Right lobe of liver (tissue), 6 donors: ENCODE results near the gene COL23A1. TPM values are rescaled to one million over a fixed set of nuclear protein-coding genes. Genes with fewer than 3 reads are reported as not detected.

ENCODE experiments used
- ATAC-seq, 4 donors: fragments of 200-7000 bp; cut with Tn5 transposase; one replicate each; pipeline ENCODE4 v1.9.1; 2020; ENCODE audit warnings: mild to moderate bottlenecking in 4 of 4, moderate library complexity in 4 of 4
- DNase-seq, 3 donors: peaks; one replicate each; pipeline ENCODE4 v3.0.0-alpha.2; 2020
- H3K27ac ChIP-seq, 3 donors: fragments of 200-600 bp; one replicate each; pipeline ENCODE4 v1.8.0; 2022
- H3K27me3 ChIP-seq, 2 donors: fragments of 200-600 bp; one replicate each; pipeline ENCODE4 v1.8.0; 2022
- H3K36me3 ChIP-seq, 4 donors: fragments of 200-600 bp; sonication (generic) in 1 of 4; one replicate each; pipeline versions ENCODE4 v1.5.1 to v1.8.0; 2017 to 2022; ENCODE audit warnings: control low read depth in 1 of 4
- H3K4me1 ChIP-seq, 4 donors: fragments of 200-600 bp; sonication (generic) in 1 of 4; one replicate each; pipeline versions ENCODE4 v1.5.1 to v1.8.0; 2017 to 2022; ENCODE audit warnings: control low read depth in 1 of 4
- H3K4me3 ChIP-seq, 3 donors: fragments of 200-600 bp; one replicate each; pipeline ENCODE4 v1.8.0; 2022
- H3K9me3 ChIP-seq, 4 donors: fragments of 200-600 bp; sonication (generic) in 1 of 4; one replicate each; pipeline versions ENCODE4 v1.5.1 to v1.8.0; 2017 to 2022; ENCODE audit warnings: control low read depth in 1 of 4
- CTCF ChIP-seq, 4 donors: fragments of 200-600 bp in 3 of 4; fragments of 450-650 bp in 1 of 4; IDR thresholded peaks; one replicate each; pipeline versions ENCODE4 v1.5.1 to v1.8.0; 2016 to 2022; ENCODE audit warnings: antibody characterized with exemption in 4 of 4, mild to moderate bottlenecking in 2 of 4
- POLR2A ChIP-seq: fragments of 450-650 bp; IDR thresholded peaks from one replicate; pipeline ENCODE4 v1.6.1; 2017; ENCODE audit warnings: antibody characterized with exemption, mild to moderate bottlenecking
- WGBS: methylation state at CpG from one replicate; pipeline ENCODE4 v1.1.6; 2018; ENCODE audit warnings: low coverage, low lambda C conversion rate; ENCODE audit not compliant: insufficient coverage; ENCODE audit errors: missing lambda C conversion rate; 5-methylcytosine and 5-hydroxymethylcytosine counted together
- intact Hi-C, 2 donors: fragments of 100-400 bp; cut with DNase I; formaldehyde crosslinking; loops; one replicate each; pipeline versions ENCODE4 v1.11.2 to v1.14.1; 2022
- small RNA-seq, 2 experiments: library from RNA; depleted of rRNA; stranded (forward); fragments of <200 nt; gene quantifications; one replicate each; pipeline ENCODE3, GENCODE V24; 2016
- total RNA-seq, 6 experiments: library from RNA; depleted of rRNA in 2 of 6; stranded (reverse); fragments of >200 nt in 2 of 6; fragmentation: NEBNext Ultra II Directional in 3 of 6; extraction: Animal tissue kit (Norgen Biotek cat#: 25700) in 3 of 6; gene quantifications; one replicate each; pipeline versions ENCODE4 v1.1.0 to v1.2.4, GENCODE V29; 2016 to 2023
- donor health status: DM: no; HTN: yes; CAD: no.
- donor health status: DM: no; HTN: no; CAD: no.
- donor health status: DM: no; HTN: no; CAD: no.
- donor health status: DM: no; HTN: yes; CAD: no.
- donor health status: DM: no; HTN: yes; CAD: no.

COL23A1 gene
- total RNA-seq, 6 experiments from 2014 or later, result 0.25 to 1.2 (median 0.50) TPM

- ATAC-seq, result no peak
Observed at GRCh38 chr5:178191661-178192060, 398.5 kb downstream of the COL23A1 start.

GRCh38 chr5:178189433-178189832 is 400.8 kb downstream of the COL23A1 start:
- intact Hi-C loops, result no loop called here
- no peak overlapping the region for H3K27ac ChIP-seq
- ATAC-seq, result peak in 3 of 4 donors; percentile 7 to 39 (median 23)
- no peaks in the 10 kb centered on the region for H3K36me3 ChIP-seq
- no peak for DNase-seq
- no peaks in the 10 kb centered on the region for H3K27me3 ChIP-seq
- H3K9me3 ChIP-seq, result no peaks in the 10 kb centered on the region
- 0% methylated on average over 1 of the region's 2 CpGs for WGBS
- TF ChIP-seq CTCF (IDR thresholded peaks at IDR 0.05) (no peak), POLR2A (no peak)
- H3K4me3 ChIP-seq, result no peak overlapping the region
- H3K4me1 ChIP-seq, result peaks cover 0 to 9% (median 0%) of the 10 kb centered on the region in 4 donors

More at GRCh38 chr5:178191661-178192060, 398.5 kb downstream of the COL23A1 start:
- peaks cover 0 to 21% (median 5%) of the 10 kb centered on the region in 4 donors for H3K4me1 ChIP-seq
- intact Hi-C loops, result no loop called here
- no peaks in the 10 kb centered on the region for H3K27me3 ChIP-seq
- no peaks in the 10 kb centered on the region for H3K36me3 ChIP-seq
- no peak overlapping the region for H3K4me3 ChIP-seq
- no peak for DNase-seq
- no peak for TF ChIP-seq POLR2A
- TF ChIP-seq CTCF (IDR thresholded peaks at IDR 0.05), result no peak
- WGBS, result 75% methylated on average over 4 of the region's 4 CpGs
- no peaks in the 10 kb centered on the region for H3K9me3 ChIP-seq
- H3K27ac ChIP-seq, result no peak overlapping the region

Small RNA genes lying within 50 kb of the gene (small RNA-seq; reads per million reads assigned to genes)
- gene RN7SKP70, result 0 reads per million in 2 experiments
- 0 reads per million in 2 experiments for gene RN7SL646P

Other genes starting within 250 kb of the COL23A1 start
- 10 to 100 TPM; 10.8 to 19.1 (median 11.7) TPM for gene CLK4, start 36.7 kb upstream of the COL23A1 start, total RNA-seq
- gene ZNF354A, start 140.3 kb upstream of the COL23A1 start, total RNA-seq, result 1 to 10 TPM; 1.8 to 4.2 (median 2.5) TPM